DMS53 treated with DMSO at 0.1 percent for 48 hours (cell line): ENCODE data around the gene FNDC11.
"Not testable (repeated sequence)": the region's sequence is repeated elsewhere in the genome, so short reads cannot be mapped to it uniquely, and the experiment has no call there.

Source experiments
- DNase-seq: peaks from one replicate; lab custom pipeline; 2025; ENCODE audit not compliant: unreplicated experiment; lab: John Stamatoyannopoulos, UW

The FNDC11 gene

GRCh38 chr20:63565699-63566335, 11.9 kb downstream of the FNDC11 start:
- no peak for DNase-seq

- no peak for DNase-seq
Measured at GRCh38 chr20:63566395-63567135, 12.6 kb downstream of the FNDC11 start.

- no peak for DNase-seq
Measured at GRCh38 chr20:63567136-63567385, 13.1 kb downstream of the FNDC11 start.

GRCh38 chr20:63567386-63568169, 13.6 kb downstream of the FNDC11 start:
- no peak for DNase-seq

GRCh38 chr20:63568170-63568981, 14.4 kb downstream of the FNDC11 start:
- no peak for DNase-seq

- DNase-seq: no peak
Measured at GRCh38 chr20:63568986-63569949, 15.3 kb downstream of the FNDC11 start.

GRCh38 chr20:63570281-63571086, 16.5 kb downstream of the FNDC11 start:
- no peak for DNase-seq

- not testable (repeated sequence) for DNase-seq
Measured at GRCh38 chr20:63571087-63571478, 17.1 kb downstream of the FNDC11 start.

GRCh38 chr20:63572071-63572787, 18.3 kb downstream of the FNDC11 start:
- DNase-seq: no peak

- DNase-seq: no peak
Measured at GRCh38 chr20:63572788-63573646, 19.1 kb downstream of the FNDC11 start.

- DNase-seq: no peak
Measured at GRCh38 chr20:63573647-63574131, 19.7 kb downstream of the FNDC11 start.

- DNase-seq: peak; percentile 47
Measured at GRCh38 chr20:63574156-63574828, 20.3 kb downstream of the FNDC11 start, which contains the start of gene HELZ2. Gene HELZ2, minus strand, starts transcription at chr20:63574239. Its CDS starts 1,854 bp downstream, at chr20:63572385.

- DNase-seq: no peak
Measured at GRCh38 chr20:63574829-63575743, 21.1 kb downstream of the FNDC11 start.

GRCh38 chr20:63576311-63576710, 22.4 kb downstream of the FNDC11 start:
- no peak for DNase-seq

GRCh38 chr20:63577317-63577894, 23.4 kb downstream of the FNDC11 start:
- no peak for DNase-seq
